ENCODE measurements around the gene TIE1.

Gene TIE1

DNA sequence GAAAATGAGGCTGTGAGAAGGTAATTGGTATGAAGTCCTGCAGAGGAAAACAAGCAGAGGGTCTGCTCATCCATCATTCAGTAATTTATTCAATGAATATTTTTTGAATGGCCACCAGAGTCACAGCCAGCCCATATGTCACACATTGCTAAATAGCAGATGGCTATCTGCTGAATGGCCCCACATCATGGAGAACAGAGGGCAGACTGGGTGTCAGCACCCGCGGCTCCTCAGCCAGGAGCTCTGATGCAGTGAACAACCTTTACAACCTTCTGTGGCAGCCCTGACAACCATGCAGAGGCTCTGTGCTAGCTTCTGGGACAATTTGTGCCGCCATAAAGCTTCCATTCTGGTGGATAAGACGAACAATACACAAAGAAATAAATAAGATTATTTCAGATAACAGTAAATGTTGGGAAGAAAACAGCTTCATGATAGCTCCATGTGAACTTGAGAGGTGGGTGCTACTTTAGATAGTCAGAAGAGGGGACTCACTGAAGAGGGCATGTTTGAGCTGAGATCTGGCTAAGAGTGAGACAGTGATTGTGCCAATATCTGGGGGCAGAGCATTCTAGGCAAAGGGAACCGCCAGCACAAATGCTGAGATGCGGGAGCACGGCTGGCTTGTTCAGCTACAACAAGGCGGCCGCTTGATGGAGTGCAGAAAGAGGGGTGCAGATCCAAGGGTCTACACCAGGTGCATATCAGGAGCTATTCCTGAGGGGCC, 12.6 kb upstream of the TIE1 start:
- peaks cover 40% of the 10 kb centered on the region for H3K4me1 ChIP-seq (ENCODE audit: control insufficient read depth, insufficient read depth, low read length)
- no peaks in the 10 kb centered on the region for H3K36me3 ChIP-seq (ENCODE audit: control insufficient read depth, insufficient read depth, low read length)
- H3K9ac ChIP-seq (ENCODE audit: low read length): no peak overlapping the region
- no peaks in the 10 kb centered on the region for H3K9me3 ChIP-seq (ENCODE audit: control insufficient read depth, low read length)
- peaks cover 6% of the 10 kb centered on the region for H3K27me3 ChIP-seq (ENCODE audit: control insufficient read depth, insufficient read depth, low read length)
- no peak overlapping the region for H3K4me3 ChIP-seq (ENCODE audit: low read length)

DNA sequence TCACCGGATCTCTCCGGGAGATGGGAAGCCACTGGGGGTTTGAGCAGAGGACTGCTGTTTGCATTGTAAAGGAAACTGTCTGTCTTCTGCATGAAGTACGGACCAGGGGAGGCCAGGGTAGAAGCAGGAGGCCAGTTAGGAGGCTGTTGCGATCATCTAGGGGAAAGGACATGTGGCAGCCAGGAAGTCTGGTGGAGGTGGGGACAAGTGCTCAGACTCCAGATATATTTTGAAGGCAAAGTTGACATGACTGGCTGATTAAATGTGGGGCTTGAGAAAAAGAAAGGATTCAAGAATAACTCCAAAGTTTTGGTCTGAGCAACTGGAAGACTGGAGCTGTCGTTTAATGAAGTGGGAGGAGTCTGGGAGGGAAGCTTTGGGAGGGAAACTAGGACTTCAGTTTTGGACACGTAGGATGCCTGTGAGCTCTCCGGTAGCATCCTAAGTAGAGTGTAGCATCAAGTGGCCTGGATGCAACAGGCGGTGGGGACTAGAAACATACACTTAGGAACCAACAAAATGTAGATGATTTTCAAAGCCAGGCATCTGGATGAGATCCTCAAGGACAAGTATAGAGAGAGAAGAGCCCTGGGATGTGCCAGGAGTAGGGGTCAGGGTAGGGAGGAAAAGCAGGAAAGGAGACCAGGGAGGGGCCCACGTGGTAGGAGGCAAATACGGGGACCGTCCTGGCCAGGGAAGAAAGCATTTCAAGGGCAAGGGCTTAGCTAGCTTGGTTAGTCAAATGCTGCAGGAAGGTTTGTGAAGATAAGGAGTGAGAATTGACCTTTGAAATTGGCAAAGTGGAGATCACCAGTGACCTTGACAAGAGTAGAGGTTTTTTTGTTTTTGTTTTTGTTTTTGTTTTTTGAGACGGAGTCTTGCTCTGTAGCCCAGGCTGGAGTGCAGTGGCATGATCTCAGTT, 11.7 kb upstream of the TIE1 start:
- Histone ChIP-seq H3K9ac (ENCODE audit: low read length) (no peak overlapping the region), H3K36me3 (ENCODE audit: control insufficient read depth, insufficient read depth, low read length) (no peaks in the 10 kb centered on the region)

DNA sequence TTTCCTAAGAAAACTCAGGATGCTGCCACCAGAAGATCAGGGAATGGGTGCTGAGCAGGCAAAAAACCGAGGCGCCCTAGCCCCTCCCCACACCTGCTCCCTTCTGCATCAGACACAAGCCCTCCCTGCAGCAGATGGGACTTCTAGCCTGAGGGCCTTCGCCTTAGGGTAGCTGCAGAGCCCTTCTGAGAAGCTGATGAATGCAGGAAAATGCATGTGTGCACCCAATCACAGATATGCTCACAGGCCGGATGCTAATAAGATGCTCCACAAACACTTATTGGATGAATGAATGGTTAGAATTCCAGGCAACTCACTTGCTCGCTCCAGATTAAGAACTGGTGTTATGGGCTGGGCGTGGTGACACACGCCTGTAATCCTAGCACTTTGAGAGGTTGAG, 8.6 kb upstream of the TIE1 start:
- no peaks in the 10 kb centered on the region for H3K36me3 ChIP-seq (ENCODE audit: control insufficient read depth, insufficient read depth, low read length)
- peaks cover 38% of the 10 kb centered on the region for H3K4me1 ChIP-seq (ENCODE audit: control insufficient read depth, insufficient read depth, low read length)
- no peaks in the 10 kb centered on the region for H3K9me3 ChIP-seq (ENCODE audit: control insufficient read depth, low read length)
- no peak overlapping the region for H3K9ac ChIP-seq (ENCODE audit: low read length)
- no peaks in the 10 kb centered on the region for H3K27me3 ChIP-seq (ENCODE audit: control insufficient read depth, insufficient read depth, low read length)
- no peak overlapping the region for H3K4me3 ChIP-seq (ENCODE audit: low read length)

More for the DNA sequence above, 11.7 kb upstream of the TIE1 start:
- Histone ChIP-seq H3K27me3 (ENCODE audit: control insufficient read depth, insufficient read depth, low read length) (peaks cover 6% of the 10 kb centered on the region), H3K4me3 (ENCODE audit: low read length) (no peak overlapping the region), H3K4me1 (ENCODE audit: control insufficient read depth, insufficient read depth, low read length) (peaks cover 40% of the 10 kb centered on the region), H3K9me3 (ENCODE audit: control insufficient read depth, low read length) (no peaks in the 10 kb centered on the region)

- H3K4me3 ChIP-seq (ENCODE audit: low read length): no peak overlapping the region
- no peak overlapping the region for H3K9ac ChIP-seq (ENCODE audit: low read length)
- peaks cover 38% of the 10 kb centered on the region for H3K4me1 ChIP-seq (ENCODE audit: control insufficient read depth, insufficient read depth, low read length)
Observed at GRCh38 chr1:43292679-43293078, 8.1 kb upstream of the TIE1 start.

DNA sequence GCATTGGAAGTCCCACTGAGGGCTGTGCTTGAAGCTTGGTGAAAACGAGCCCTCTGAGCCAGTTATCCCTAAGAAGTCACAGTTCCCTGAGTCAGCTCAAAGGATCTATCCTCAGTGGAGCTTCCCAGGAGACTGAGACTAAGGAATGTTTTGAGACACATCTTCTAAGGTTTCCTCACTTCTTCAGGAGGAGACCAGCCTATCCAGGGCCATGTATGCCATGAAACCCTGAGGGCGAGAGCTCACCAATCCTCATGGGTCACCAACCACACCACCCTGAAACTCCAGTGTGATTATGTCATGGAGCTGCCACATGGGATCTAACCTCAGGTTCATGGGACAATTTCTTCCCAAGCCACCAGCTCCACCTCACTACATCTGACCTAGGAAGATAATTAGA, 7.6 kb upstream of the TIE1 start:
- Histone ChIP-seq H3K4me3 (ENCODE audit: low read length) (no peak overlapping the region), H3K9me3 (ENCODE audit: control insufficient read depth, low read length) (no peaks in the 10 kb centered on the region), H3K27me3 (ENCODE audit: control insufficient read depth, insufficient read depth, low read length) (no peaks in the 10 kb centered on the region), H3K4me1 (ENCODE audit: control insufficient read depth, insufficient read depth, low read length) (peaks cover 38% of the 10 kb centered on the region), H3K36me3 (ENCODE audit: control insufficient read depth, insufficient read depth, low read length) (no peaks in the 10 kb centered on the region), H3K9ac (ENCODE audit: low read length) (no peak overlapping the region)

More at GRCh38 chr1:43292679-43293078, 8.1 kb upstream of the TIE1 start:
- H3K9me3 ChIP-seq (ENCODE audit: control insufficient read depth, low read length): no peaks in the 10 kb centered on the region
- H3K36me3 ChIP-seq (ENCODE audit: control insufficient read depth, insufficient read depth, low read length): no peaks in the 10 kb centered on the region
- no peaks in the 10 kb centered on the region for H3K27me3 ChIP-seq (ENCODE audit: control insufficient read depth, insufficient read depth, low read length)

- no peak overlapping the region for H3K9ac ChIP-seq (ENCODE audit: low read length)
- H3K27me3 ChIP-seq (ENCODE audit: control insufficient read depth, insufficient read depth, low read length): no peaks in the 10 kb centered on the region
- H3K4me1 ChIP-seq (ENCODE audit: control insufficient read depth, insufficient read depth, low read length): peaks cover 30% of the 10 kb centered on the region
- no peaks in the 10 kb centered on the region for H3K9me3 ChIP-seq (ENCODE audit: control insufficient read depth, low read length)
- no peaks in the 10 kb centered on the region for H3K36me3 ChIP-seq (ENCODE audit: control insufficient read depth, insufficient read depth, low read length)
- no peak overlapping the region for H3K4me3 ChIP-seq (ENCODE audit: low read length)
Observed at GRCh38 chr1:43293896-43294760, 6.7 kb upstream of the TIE1 start.

GRCh38 chr1:43294761-43295160, 6.0 kb upstream of the TIE1 start:
- no peak overlapping the region for H3K9ac ChIP-seq (ENCODE audit: low read length)
- H3K9me3 ChIP-seq (ENCODE audit: control insufficient read depth, low read length): no peaks in the 10 kb centered on the region
- no peak overlapping the region for H3K4me3 ChIP-seq (ENCODE audit: low read length)
- H3K27me3 ChIP-seq (ENCODE audit: control insufficient read depth, insufficient read depth, low read length): no peaks in the 10 kb centered on the region
- H3K4me1 ChIP-seq (ENCODE audit: control insufficient read depth, insufficient read depth, low read length): peaks cover 28% of the 10 kb centered on the region
- no peaks in the 10 kb centered on the region for H3K36me3 ChIP-seq (ENCODE audit: control insufficient read depth, insufficient read depth, low read length)

GRCh38 chr1:43296207-43296606, 4.6 kb upstream of the TIE1 start:
- Histone ChIP-seq H3K36me3 (ENCODE audit: control insufficient read depth, insufficient read depth, low read length) (no peaks in the 10 kb centered on the region), H3K9ac (ENCODE audit: low read length) (no peak overlapping the region), H3K9me3 (ENCODE audit: control insufficient read depth, low read length) (no peaks in the 10 kb centered on the region), H3K4me3 (ENCODE audit: low read length) (no peak overlapping the region), H3K4me1 (ENCODE audit: control insufficient read depth, insufficient read depth, low read length) (peaks cover 22% of the 10 kb centered on the region), H3K27me3 (ENCODE audit: control insufficient read depth, insufficient read depth, low read length) (no peaks in the 10 kb centered on the region)

- Histone ChIP-seq H3K36me3 (ENCODE audit: control insufficient read depth, insufficient read depth, low read length) (no peaks in the 10 kb centered on the region), H3K27me3 (ENCODE audit: control insufficient read depth, insufficient read depth, low read length) (no peaks in the 10 kb centered on the region), H3K9me3 (ENCODE audit: control insufficient read depth, low read length) (no peaks in the 10 kb centered on the region), H3K4me3 (ENCODE audit: low read length) (no peak overlapping the region), H3K9ac (ENCODE audit: low read length) (no peak overlapping the region), H3K4me1 (ENCODE audit: control insufficient read depth, insufficient read depth, low read length) (peaks cover 28% of the 10 kb centered on the region)
Observed at GRCh38 chr1:43298055-43298454, 2.7 kb upstream of the TIE1 start.

- no peak overlapping the region for H3K4me3 ChIP-seq (ENCODE audit: low read length)
- no peaks in the 10 kb centered on the region for H3K36me3 ChIP-seq (ENCODE audit: control insufficient read depth, insufficient read depth, low read length)
- no peaks in the 10 kb centered on the region for H3K27me3 ChIP-seq (ENCODE audit: control insufficient read depth, insufficient read depth, low read length)
- no peak overlapping the region for H3K9ac ChIP-seq (ENCODE audit: low read length)
- no peaks in the 10 kb centered on the region for H3K9me3 ChIP-seq (ENCODE audit: control insufficient read depth, low read length)
- H3K4me1 ChIP-seq (ENCODE audit: control insufficient read depth, insufficient read depth, low read length): peaks cover 30% of the 10 kb centered on the region
Observed at GRCh38 chr1:43299101-43299500, 1.7 kb upstream of the TIE1 start.

GRCh38 chr1:43302201-43302600, 1.4 kb downstream of the TIE1 start:
- no peak overlapping the region for H3K4me3 ChIP-seq (ENCODE audit: low read length)
- H3K9me3 ChIP-seq (ENCODE audit: control insufficient read depth, low read length): no peaks in the 10 kb centered on the region
- H3K27me3 ChIP-seq (ENCODE audit: control insufficient read depth, insufficient read depth, low read length): no peaks in the 10 kb centered on the region
- H3K36me3 ChIP-seq (ENCODE audit: control insufficient read depth, insufficient read depth, low read length): no peaks in the 10 kb centered on the region
- peaks cover 34% of the 10 kb centered on the region for H3K4me1 ChIP-seq (ENCODE audit: control insufficient read depth, insufficient read depth, low read length)
- H3K9ac ChIP-seq (ENCODE audit: low read length): no peak overlapping the region

All from mucosa of stomach (tissue), 1 donor.